GM13976 (cell line): Measurements from ENCODE around the gene NPTXR.

Source experiments
- DNase-seq: peaks from one replicate; pipeline ENCODE4 v3.0.0; 2012; ENCODE audit warnings: low spot score
- CTCF ChIP-seq: IDR thresholded peaks from 2 replicates; pipeline ENCODE4 v1.5.1; 2012; ENCODE audit warnings: borderline replicate concordance, mild to moderate bottlenecking; ENCODE audit not compliant: insufficient read depth; ENCODE audit errors: extremely low read depth, missing control alignments, control extremely low read depth
- in situ Hi-C: fragments of 300-500 bp; cut with MboI; formaldehyde crosslinking; loops from one replicate; pipeline ENCODE4 v1.12.0; 2022; ENCODE audit warnings: low sequenced_read_pairs, mixed read lengths, inconsistent platforms; ENCODE audit not compliant: unreplicated experiment

NPTXR gene

GRCh38 chr22:38850941-38851849 lies 7.4 kb upstream of the NPTXR start:
- DNase-seq, result no peak
- no peak for TF ChIP-seq CTCF
- in situ Hi-C loops, result no loop called here

GRCh38 chr22:38850399-38850798 lies 6.6 kb upstream of the NPTXR start:
- in situ Hi-C loops, result no loop called here

GRCh38 chr22:38849811-38850210 lies 6.0 kb upstream of the NPTXR start:
- in situ Hi-C loops, result no loop called here
- no peak for TF ChIP-seq CTCF
- DNase-seq, result no peak

More at GRCh38 chr22:38850399-38850798, 6.6 kb upstream of the NPTXR start:
- TF ChIP-seq CTCF, result no peak
- no peak for DNase-seq

- TF ChIP-seq CTCF, result no peak
- no peak for DNase-seq
- in situ Hi-C loops, result no loop called here
Observed at GRCh38 chr22:38846412-38846811, 2.6 kb upstream of the NPTXR start.

- TF ChIP-seq CTCF, result no peak
- in situ Hi-C loops, result no loop called here
- no peak for DNase-seq
Observed at GRCh38 chr22:38845004-38845740, 1.3 kb upstream of the NPTXR start.

- TF ChIP-seq CTCF, result no peak
- in situ Hi-C loops, result no loop called here
- no peak for DNase-seq
Observed at GRCh38 chr22:38844315-38845003, 631 bp upstream of the NPTXR start.
